HG03469 (cell line): ENCODE results near the gene CAMKK1.
A peak's percentile ranks its signal among the peaks of the same experiment; 100 is the strongest.

Experiments
- ATAC-seq: cut with Tn5 transposase; IDR thresholded peaks from one replicate; pipeline ENCODE4 v1.9.1; 2021; ENCODE audit warnings: mild to moderate bottlenecking, moderate library complexity, moderate number of reproducible peaks; ENCODE audit not compliant: unreplicated experiment

CAMKK1 gene

DNA sequence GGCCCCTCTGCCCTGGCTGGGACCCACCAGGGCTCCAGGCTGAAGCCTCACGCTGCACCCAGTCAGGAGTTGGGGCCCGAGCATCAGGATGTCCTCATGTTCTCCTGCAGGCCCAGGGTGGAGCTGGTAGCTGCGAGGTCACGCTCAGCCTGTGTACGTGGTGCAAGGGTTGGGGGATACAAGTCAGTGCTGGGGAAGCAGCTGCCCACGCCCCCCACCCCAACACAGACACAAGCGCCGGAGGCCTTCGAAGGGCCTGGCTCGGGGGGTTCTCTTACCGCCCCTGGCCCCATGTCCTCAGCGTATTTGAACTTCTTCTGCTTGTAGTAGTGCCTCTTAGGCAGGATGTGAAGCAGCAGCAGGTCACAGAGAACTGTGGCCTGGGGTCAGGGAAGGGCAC is 4.9 kb upstream of the CAMKK1 start:
- ATAC-seq = no peak

DNA sequence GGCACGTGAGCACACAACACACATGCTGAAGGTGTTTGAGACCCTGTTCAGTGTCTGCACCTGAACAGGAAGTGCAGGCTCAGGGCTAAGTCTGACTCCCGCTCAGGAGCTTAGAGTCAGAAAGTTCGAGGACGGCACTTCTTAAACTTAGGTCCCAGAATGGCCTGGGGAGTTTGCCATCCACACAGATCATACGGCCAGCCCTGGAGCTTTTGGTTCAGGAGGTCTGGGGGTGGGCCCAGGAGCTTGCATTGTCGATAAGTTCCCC is 4.0 kb upstream of the CAMKK1 start:
- no peak for ATAC-seq

DNA sequence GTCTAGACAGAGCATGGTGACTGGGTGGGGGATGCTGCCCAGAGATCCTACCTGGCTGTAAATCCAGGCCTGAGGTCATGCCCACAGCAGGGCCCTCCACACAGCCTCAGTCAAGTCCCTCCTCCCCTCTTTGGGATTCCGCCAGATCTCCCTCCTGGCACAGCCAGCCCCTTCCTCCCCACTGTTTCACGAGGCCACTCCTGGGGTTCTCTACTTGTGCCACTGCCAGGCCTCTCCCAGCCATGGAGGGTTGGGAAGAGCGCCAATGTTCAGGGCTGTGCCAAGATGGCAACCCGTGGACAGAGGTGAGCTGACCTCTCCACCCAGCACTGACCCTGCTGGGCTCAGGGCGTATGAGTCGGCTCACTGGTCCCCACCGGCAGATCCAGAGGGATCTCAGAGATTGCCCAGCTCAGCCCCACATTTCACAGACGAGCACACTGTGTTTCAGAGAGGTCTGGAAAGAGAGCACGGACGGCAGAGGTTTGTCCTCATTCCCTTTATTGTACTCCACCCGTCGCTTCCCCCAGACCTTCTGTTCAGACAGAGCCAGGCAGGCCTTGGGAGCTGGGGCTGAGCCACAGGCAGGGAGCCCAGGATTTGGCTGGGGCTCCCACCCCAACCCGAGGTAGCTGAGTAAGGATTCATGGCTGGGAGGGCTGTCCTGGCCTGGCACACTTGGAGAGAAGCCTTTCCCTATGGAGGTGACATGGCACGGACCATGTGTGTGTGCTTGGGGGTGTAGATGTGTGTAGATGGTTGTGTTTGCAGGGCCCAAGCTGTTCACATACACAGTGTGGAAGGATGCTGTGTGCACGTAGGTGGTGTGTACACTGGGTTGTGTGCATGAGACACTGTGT is 3.5 kb upstream of the CAMKK1 start:
- no peak for ATAC-seq

DNA sequence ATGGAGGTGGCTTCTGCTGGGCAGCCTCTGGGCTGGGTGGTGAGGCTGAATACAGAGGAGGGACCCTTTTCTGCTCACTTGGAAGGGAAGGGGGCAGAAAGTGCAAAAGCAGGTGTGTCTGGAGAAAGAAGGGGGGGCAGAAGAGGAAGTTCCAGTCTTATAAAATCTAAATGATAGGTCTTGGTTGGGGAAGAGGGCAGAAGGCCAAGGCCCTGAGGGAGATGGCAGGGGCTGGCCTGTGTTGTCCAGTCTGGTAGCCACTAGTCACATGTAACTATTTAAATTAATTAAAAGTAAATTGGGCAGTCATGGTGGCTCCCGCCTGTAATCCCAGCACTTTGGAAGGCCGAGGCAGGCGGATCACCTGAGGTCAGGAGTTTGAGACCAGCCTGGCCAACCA is 2.5 kb upstream of the CAMKK1 start:
- ATAC-seq = no peak

DNA sequence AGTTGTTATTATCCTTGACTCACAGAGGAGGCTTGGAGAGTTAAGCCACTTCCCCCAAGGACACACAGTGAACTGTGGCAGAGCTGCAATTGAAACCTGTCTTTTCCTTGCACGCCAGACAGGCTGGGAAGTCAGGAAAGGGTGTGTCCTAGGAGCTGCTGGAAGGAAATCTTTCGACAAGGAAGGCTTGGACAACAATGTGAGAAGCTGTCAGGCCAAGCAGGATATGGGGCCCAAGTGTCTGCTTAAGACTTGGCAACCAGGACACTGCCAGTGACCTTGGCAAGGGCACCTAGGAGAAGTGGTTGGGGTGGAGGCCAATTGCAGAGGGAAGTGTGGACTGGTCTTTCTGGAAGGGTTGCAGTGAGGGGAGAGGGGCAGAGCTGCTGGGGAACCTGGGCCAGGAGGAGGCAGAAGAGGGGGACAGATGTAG is 2.1 kb upstream of the CAMKK1 start:
- ATAC-seq = no peak

DNA sequence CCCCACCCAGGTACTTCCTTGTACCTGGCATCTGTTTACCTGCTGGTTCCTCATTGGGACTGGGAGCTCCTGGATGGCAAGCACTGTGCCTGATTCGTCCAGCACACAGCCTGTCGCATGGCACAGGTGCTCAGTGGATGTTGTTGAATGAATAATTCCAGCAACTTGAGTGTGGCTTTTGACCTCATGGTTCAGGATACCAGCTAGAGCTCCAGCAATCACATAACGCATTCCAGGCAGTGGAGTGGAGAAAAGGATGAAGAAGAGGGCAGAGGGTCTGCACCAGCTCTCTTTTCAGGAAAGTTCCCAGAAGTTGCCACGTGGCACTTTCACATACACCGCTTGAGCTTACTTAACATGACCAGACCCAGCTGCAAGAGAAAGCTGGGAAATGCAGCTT is 1.3 kb upstream of the CAMKK1 start:
- ATAC-seq = no peak

DNA sequence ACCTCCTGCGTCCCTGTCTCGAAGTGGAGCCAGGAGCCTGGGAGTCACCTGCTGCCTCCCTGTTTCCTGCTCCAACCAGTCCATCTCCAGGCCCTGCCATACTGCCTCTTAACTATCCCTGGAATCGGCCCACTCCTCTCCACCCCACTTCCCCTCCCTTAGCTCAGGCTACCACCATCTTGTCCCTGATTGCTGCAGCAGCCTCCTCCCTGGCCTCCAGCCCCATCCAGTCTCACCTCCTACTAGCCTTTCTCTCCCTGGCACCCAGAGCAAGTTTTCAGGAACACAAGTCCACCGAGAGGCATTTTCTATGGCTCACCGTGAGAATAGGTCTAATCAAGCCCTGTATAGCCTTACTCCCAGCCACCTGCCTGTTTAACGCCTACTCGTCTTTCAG is 865 bp upstream of the CAMKK1 start:
- ATAC-seq = no peak

DNA sequence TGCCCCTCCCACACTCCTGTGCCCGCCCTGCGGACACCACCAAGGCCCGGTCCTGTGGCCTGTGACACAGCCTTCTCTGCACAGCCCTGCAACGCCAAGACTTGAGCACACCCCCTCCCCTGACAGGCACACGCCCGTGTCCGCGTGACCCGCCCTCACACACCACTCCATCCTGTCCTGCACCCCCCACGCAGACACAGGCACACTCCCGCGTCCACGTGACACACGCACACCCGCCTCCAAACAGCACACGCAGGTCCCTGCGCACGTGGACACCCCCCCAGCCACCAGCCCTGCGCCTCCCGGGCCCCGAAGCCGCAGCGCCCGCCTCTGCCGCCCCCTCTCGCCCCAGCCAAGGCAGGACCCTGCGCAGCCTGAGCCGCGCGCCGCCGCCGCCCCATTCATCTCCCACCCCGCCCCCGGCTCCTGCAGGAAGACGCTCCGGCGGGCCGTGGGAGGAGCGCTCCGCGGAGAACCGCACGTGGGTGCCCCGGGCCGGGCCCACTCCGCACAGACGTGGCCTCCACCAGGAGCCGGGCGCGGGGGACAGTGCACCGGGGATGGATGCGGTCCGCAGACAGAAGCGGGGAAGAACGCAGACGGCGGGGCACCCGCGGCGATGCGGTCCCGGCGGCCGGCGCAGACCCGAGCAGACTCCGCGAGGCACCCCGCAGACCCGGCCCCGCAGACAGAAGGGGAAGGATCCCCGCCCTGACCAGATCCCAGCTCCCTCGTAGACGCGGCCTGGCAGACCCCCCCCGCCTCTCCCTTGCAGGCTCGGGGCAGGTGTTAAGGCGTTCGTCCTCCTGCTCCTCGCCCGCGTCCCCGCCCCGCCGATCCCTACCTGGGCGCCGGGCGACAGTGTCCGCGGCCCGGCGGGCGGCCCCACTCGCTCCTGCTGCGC is 506 bp downstream of the CAMKK1 start:
- ATAC-seq = peak; percentile 5

DNA sequence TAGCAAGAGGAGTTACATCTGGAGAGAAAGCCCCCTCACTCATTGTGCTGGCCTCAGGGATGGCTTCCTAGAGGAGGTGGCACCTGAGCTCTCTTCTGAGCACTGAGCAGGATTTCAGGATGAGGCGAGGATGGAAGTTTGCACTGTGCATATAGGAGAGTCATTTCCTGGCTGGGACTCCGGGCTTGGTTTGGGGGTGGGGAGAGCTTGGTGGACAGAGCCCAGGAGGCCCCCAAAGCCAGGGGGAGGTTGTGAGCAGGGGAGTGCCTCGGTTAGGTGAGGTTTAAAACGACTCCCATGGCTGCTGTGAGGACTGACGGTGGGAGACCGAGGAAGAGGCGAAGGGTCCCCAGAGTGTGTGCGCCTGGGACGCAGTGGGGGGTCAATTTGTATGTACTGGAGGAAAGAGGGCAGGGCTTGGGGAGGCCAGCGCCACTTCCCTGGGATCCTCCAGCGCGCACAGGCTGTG is 1.2 kb downstream of the CAMKK1 start:
- ATAC-seq = no peak

DNA sequence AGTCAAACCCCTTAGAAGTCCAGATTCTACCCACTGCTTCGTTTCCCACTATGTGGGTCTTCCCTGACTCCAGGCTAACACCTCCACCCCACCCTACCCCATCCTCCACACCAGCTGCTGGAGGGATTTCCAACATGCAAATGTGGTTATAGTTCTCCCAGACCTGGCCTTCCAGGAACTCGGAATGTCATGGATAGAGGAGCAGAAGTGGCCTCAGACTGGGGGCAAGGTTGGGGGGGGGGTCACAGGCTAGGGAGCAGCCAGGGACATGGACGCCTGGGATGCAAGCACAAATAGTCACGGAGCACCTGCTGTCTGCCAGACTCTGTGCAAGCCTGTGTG is 2.0 kb downstream of the CAMKK1 start:
- no peak for ATAC-seq

DNA sequence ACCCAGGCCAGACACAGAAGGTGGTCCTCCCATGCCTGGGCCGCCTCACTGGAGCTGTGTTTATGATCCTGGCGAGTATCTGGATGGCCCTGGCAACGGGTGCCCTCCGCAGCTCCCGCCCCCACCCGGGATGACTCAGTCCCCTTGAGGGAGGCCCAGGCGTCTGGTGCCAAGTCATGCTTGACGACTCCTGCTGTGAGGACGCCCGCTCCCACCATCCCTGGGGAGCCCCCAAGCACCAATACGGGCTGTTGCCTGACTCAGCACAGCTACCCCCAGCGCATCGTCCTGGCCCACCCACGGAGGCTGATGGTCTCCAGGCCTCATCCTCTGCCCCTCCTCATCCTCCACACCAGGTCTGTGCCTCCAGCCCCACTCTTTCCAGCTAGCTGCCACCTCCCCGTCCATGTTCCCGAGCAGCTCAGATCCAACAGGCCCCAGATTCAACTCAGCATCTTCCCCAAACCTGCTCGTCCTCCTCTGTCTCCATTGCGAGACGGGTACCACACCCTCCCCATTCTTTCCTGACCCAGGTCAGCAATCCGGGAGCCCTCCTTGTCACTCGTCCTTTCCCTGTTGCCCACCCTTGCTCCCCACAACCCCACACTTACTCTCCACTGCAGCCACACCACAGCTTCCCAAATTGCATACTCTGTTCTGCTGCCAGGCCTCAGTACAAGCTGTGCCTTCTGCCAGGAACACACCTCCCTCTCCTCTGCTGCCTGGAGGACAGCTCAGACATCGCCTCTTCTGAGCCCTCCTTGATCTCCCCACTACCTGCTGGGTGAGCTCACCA is 2.6 kb downstream of the CAMKK1 start:
- ATAC-seq = no peak

DNA sequence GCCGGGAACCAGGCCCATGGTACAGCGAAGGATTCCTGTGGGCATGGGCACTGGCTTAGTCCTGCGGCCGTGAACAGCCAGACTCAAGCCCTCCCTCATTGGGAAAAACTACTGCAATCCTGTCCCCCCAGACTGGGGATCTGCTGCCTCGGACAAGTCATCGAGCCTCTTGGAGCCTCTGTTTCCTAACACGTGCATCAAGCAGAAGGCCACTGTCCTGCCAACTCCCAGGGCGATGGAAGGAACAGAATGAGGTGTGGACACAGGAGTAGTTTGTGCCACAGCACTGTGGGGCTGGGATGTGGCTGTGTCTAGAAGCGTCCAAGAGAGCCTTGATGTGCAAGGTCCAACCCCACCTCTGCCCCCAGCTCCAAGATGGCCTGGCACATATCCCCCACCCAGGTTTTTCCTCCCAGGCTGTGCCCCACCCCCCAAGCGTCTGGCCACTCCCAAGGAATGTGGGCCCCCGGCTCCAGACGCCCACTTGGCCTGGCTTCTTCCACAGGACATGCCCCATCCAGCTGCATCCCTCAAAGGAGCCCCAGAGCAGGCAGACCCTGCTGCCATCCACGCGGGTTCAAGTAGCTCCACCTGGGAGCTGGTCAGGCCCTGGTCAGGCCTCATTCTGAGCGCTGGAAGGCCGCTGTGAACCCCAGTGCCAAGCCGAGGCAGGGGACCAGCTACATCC is 3.4 kb downstream of the CAMKK1 start:
- ATAC-seq = no peak

DNA sequence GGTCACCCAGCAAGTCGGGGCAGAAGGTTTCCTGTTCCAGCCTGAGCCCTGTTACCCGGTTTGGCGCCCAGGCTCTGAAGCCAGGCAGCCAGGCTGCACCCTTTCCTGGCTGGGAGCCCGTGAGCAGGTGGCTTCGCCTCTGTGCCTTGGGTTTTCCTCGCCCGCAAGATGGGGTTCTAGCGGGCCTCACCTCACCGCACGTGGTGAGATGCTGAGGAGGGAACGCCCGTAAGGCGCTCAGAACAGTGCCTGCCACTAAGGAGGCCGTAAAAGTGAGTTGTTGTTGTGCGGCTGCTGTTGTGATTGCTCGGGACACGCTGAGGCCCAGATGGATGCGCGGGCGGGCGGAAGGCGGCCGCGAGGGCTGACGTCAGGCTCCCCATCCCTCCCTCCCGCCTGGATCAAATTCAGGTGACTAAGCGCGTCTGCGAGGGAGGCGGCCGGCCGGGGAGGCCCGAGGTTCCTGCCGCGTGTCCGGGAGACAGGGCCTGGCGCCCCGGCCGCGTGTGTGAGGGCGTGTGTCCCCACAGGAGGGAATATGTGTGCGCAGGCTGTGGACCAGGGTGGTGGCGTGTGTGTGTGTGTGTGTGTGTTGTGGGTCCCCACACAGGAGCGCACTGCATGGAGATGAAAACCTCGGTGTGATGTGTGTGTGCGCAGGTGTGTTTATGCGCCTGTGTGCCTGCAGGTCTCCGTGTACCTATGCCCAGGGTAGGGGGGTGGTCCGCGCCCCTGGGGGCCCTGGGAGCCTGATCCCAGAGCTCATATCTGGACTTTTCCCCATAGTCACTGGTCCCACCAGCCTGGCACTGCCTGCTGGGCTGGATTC is 4.3 kb downstream of the CAMKK1 start:
- no peak for ATAC-seq

DNA sequence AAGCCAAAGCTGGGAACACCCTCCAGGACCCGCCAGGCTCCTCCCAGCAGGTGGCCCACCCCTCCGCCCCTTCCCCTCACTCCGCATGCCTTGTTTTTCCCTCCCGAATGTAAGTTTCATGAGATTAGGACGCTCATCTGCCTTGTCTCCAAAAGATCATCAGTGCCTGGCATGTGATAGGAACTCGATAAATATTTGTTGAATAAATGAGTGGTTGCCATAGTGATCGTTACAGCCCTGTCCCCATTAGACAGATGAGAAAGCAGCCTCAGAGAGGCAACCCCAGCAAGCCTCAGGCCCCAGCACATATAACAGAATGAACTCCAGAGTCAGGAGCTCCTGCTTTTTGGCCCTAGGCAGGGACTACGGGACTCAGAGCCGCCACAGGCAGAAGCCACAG is 5.0 kb downstream of the CAMKK1 start:
- no peak for ATAC-seq

DNA sequence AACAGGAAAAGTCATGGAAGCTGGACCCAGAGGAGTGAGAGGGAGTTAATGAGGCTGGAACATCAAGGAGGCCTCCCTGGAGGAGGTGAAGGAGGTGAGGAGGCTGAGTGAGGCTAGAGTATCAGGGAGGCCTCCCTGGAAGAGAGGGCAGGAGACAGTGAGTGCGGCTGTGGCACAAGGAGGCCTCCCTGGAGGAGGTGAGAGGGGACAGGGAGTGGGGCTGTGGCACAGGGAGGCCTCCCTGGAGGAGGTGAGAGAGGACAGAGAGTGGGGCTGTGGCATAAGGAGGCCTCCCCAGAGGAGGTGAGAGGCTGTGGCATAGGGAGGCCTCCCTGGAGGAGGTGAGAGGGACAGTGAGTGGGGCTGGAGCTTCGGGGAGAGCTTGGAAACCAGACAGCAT is 5.5 kb downstream of the CAMKK1 start:
- no peak for ATAC-seq

DNA sequence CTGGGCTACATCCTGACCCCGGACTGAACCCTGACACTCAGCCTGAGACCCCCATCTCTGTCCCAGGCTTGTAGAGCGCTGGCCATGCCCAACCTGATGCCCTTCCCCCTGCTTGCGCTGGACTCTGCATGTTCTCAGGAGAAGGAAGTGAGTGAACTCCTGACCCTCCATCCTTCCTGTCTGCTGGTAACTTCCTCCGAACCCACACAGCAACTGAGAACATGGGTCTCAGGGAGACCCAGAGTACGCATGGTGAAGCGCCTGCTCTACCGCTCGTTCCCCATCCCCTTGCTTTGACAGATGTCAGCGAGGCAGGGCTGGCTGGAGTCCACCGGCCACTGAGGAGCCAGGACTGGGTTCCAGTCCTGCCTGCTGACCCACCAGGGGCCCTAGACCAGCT is 6.1 kb downstream of the CAMKK1 start:
- no peak for ATAC-seq

DNA sequence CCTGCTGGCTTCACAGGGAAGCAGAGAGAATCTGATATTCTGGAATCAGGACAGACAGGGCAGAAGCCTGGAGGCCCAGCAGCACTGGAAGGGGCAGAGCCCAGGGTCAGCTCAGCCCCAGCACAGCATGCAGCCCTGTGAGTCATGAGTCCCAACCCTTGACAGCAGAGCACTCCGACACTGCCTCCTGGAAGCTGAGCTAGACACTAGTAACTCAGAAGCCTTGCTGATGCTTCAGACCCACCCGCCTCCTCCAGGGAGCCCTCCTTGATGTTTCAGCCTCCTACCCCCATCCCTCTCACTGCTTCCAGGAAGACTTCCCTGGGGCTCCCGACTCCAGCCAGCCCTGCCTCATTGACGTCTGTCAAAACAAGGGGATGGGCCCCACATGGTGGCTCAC is 6.9 kb downstream of the CAMKK1 start:
- ATAC-seq = no peak

DNA sequence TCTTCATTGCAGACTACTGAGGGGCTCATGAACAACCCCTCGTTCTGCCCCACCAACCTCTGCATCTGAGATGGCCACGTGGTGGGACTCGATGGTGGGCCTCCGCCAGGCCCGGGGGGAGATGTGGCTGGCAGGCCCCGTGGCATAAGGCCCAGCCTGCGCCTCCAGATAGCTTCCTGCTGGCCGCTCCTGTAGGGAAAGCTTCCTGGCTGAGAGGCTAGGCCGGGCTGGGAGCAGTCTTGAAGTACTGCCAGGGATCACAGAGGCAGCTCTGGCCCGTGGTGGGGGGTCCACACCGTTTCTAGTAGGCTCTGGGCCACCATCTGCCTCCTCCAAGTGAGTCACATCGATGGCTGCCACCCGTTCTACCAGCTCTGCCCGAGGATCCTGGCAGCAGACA is 7.6 kb downstream of the CAMKK1 start:
- ATAC-seq = no peak

DNA sequence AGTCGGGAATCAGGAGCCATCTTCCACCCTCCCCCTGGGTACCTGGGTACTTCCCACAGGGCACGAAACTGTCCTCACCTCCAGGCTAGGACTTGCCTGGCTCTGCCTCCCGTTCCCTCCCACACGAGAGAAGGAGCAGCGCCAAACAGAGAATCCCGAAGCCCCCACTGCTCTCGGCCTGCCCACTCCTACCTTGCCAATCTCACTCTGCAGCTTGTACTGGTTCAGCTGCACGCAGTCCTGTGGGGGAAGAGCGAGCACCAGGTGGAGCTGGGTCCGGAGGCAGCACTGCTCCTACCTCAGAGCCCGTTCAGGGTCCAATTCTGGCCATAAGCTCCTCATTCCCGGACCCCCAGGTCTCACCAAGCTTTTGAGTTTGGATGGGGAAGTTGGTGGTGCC is 8.7 kb downstream of the CAMKK1 start:
- no peak for ATAC-seq

DNA sequence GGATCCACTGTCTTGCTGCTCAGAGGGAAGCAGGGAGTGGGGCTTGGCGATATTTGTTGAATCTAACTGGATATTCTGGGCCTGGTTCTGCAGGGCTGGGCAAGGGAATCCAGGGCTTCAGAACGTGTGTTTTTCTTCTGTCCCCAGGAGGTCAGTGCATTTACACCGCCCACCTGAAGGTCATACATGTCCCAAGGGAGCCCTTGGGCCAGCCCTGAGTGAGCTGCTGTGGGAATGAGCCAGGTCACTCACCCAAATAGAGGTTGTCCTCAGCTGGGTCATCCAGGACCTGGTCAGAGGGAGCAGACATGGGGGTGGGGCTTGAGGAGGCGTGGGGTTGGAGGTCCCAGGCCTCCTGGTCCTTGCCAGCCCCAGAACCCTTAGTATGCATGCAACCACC is 10.6 kb downstream of the CAMKK1 start:
- no peak for ATAC-seq
